Thoracic aorta (tissue), 2 donors: ENCODE measurements around the gene RIPK4. TPM values are rescaled to one million over a fixed set of nuclear protein-coding genes. Genes with fewer than 3 reads are reported as not detected.

Experiments
- ATAC-seq: fragments of 150-250 bp; one replicate; pipeline ENCODE4 v1.8.0; 2017; ENCODE audit warnings: low read depth; ENCODE audit not compliant: insufficient number of reproducible peaks, low FRiP score
- DNase-seq: peaks from one replicate; pipeline ENCODE4 v3.0.0-alpha.2; 2020; ENCODE audit warnings: low spot score
- H3K27ac ChIP-seq, 2 donors: fragments of 200-600 bp; sonication (generic); 1 replicate in 1 of 2; 2 replicates in 1 of 2; pipeline ENCODE4 v1.5.1; 2016; ENCODE audit warnings: mild to moderate bottlenecking in 2 of 2, moderate library complexity in 2 of 2
- H3K27me3 ChIP-seq: fragments of 200-600 bp; sonication (generic); replicated peaks from 2 replicates; pipeline ENCODE4 v1.6.0; 2016; ENCODE audit warnings: mild to moderate bottlenecking; ENCODE audit not compliant: insufficient read depth
- H3K36me3 ChIP-seq: fragments of 200-600 bp; sonication (generic); one replicate; pipeline ENCODE4 v1.5.1; 2016
- H3K4me1 ChIP-seq, 2 donors: fragments of 200-600 bp; sonication (generic); 1 replicate in 1 of 2; 2 replicates in 1 of 2; pipeline versions ENCODE4 v1.5.1 to v1.6.0; 2016; ENCODE audit warnings: low read depth in 2 of 2, mild to moderate bottlenecking in 1 of 2; ENCODE audit not compliant: control insufficient read depth in 1 of 2
- H3K4me3 ChIP-seq: fragments of 200-600 bp; sonication (generic); 2 replicates; pipeline ENCODE4 v1.5.1; 2016; ENCODE audit warnings: mild to moderate bottlenecking
- H3K9me3 ChIP-seq: fragments of 200-600 bp; sonication (generic); 2 replicates; pipeline ENCODE4 v1.5.1; 2016
- total RNA-seq, 2 donors: library from RNA; depleted of rRNA; stranded (reverse); fragments of >200 nt; gene quantifications; one replicate each; pipeline versions ENCODE4 v1.1.0 to v1.2.3, GENCODE V29; 2016
- TF ChIP-seq, protein P1 (sequence below): fragments of 200-600 bp; sonication (generic); IDR thresholded peaks from one replicate; pipeline ENCODE4 v1.5.1; 2019; ENCODE audit warnings: antibody characterized with exemption

Gene RIPK4
- 1 to 10 TPM; 6.3 to 9.2 TPM for total RNA-seq

DNA sequence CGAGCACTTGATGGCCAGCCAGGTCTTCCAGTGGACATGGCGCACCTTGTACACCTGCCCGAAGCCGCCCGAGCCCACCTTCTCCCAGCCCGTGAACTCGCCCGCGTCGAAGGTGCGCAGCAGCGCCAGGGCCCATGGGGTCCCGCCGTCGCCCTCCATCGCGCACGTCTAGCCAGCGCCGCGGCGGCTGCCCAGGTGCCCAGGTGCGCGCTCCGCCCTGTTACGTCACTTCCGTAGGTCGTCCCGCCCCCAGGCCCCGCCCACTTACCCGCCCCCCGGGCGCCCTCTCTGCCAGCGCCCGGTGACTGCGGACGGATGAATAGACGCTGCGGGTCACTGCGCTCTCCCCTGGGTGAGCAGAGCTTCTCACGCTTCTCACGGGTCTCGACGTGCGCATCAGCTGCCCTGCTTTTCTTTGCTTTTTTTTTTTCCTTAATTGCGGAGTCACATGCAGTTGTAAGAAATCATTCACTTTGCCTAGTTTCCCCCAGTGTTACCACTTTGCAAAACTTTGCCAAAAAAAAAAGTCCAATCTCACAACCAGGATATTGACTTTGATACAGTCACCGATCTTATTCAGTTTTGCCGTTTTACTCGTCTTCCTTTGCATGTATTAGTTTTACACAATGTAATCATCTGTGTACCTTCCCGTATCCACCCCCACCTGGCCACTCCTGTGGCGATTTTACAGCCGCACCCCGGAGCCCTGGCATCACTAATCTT is at the start of gene RIPK4:
TSS of gene RIPK4 (minus strand) at position 170 of the 723 bp plus-strand sequence. CDS start at position 159, 11 bp downstream.
- H3K4me1 ChIP-seq, result peaks cover 2 to 35% of the 10 kb centered on the region in 2 donors
- ATAC-seq (peak; percentile 41), DNase-seq (no peak)
- TF ChIP-seq, protein P1, sequence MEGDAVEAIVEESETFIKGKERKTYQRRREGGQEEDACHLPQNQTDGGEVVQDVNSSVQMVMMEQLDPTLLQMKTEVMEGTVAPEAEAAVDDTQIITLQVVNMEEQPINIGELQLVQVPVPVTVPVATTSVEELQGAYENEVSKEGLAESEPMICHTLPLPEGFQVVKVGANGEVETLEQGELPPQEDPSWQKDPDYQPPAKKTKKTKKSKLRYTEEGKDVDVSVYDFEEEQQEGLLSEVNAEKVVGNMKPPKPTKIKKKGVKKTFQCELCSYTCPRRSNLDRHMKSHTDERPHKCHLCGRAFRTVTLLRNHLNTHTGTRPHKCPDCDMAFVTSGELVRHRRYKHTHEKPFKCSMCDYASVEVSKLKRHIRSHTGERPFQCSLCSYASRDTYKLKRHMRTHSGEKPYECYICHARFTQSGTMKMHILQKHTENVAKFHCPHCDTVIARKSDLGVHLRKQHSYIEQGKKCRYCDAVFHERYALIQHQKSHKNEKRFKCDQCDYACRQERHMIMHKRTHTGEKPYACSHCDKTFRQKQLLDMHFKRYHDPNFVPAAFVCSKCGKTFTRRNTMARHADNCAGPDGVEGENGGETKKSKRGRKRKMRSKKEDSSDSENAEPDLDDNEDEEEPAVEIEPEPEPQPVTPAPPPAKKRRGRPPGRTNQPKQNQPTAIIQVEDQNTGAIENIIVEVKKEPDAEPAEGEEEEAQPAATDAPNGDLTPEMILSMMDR, result no peak
- no peaks in the 10 kb centered on the region for H3K36me3 ChIP-seq
- peak within 1 kb of the TSS; percentile 69 for H3K4me3 ChIP-seq
- peak within 1 kb of the TSS; percentile 46 to 75 for H3K27ac ChIP-seq
- H3K27me3 ChIP-seq, result no peaks in the 10 kb centered on the region
- H3K9me3 ChIP-seq, result no peaks in the 10 kb centered on the region

DNA sequence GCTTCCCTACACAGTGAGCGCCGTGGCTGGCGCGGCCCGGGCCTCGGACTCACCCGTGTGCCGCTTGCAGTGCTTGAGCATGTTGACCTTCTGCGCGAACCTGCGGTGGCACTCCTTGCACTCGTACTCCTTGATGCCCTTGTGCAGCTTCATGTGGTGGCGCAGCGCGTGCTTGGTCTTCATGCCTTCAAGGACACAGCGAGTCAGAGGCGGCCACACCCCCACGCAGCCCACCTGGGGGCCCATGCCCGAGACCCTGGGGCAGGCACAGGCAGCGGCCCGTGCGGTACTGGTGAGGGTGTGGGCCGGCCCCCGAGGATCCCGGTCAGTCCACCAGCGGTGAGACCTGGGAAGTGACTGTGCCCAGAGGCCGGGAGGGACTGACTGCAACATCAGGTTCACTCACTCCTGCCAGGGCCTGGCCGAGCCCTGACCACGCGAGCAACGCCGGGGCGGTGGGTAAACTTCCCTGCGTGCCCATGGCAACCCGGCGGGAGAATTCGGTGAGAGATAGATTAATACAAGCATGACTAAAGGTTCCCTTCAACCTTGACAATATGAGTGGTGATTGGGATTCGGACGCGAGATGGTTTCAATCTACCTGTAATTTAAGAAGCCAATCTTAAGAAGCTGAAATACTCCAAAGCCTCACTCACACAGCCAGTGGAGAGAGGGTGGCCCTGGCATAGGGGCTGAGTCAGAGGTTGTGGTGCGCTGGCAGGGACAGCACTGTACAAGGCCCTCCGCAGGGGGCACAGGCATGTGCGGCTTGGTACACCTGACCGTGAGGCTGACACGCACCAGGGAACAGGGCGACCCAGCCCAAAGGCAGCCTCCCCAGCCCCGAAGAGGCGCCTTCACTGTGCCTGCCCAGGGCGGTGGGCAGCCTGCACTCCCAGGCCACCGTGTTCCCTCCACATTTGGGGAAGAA is 49.1 kb upstream of the RIPK4 start:
- Histone ChIP-seq H3K27ac (no peak overlapping the region), H3K36me3 (no peaks in the 10 kb centered on the region), H3K4me1 (peaks cover 4 to 11% of the 10 kb centered on the region in 2 donors), H3K9me3 (no peaks in the 10 kb centered on the region), H3K4me3 (no peak overlapping the region), H3K27me3 (no peaks in the 10 kb centered on the region)
- ATAC-seq (no peak), DNase-seq (no peak)
- TF ChIP-seq, protein P1, result no peak

DNA sequence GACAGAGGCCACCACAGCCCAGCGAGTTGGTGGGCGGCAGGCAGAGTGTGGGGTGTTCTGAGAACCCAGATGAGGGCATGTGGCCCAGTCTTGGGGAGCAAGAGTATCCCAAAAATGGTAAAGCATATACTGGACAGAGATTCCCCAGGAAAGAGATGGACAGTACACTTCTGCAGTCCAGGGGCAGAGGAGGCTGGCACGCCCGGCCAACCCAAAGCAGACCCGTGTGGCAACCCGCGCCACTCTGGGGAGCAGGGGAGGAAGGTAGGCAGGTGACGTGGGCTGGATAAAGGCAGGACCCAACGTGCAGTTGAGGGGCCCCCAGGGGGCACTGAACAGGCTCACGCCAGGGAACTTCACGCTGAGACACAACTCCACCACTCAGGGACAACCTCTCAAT is 46.4 kb upstream of the RIPK4 start:
- Histone ChIP-seq H3K36me3 (peaks cover 3% of the 10 kb centered on the region), H3K4me1 (peaks cover 4 to 11% of the 10 kb centered on the region in 2 donors), H3K4me3 (no peak overlapping the region), H3K9me3 (no peaks in the 10 kb centered on the region), H3K27ac (no peak overlapping the region), H3K27me3 (no peaks in the 10 kb centered on the region)
- ATAC-seq, result no peak
- DNase-seq, result no peak
- TF ChIP-seq, protein P1, result no peak

DNA sequence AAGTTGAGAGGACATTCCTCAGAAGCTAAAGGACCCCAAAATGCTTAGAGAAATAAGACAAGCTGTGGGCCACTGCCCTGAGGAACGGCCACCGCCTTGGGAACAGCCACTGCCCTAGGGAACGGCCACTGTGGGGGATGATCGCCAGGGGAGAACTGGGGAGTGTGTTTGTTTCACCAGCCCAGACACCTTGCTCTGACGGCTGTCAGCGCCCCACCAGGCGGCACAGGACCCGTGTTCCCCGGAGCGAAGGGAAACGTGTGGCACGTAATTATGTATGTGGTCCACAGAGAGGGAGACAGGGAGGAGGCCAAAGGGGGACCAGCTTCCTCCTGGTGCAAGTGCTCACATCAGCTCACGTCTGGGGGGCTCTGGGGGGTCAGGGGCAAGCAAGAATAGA is 45.8 kb upstream of the RIPK4 start:
- Histone ChIP-seq H3K4me1 (peaks cover 4 to 11% of the 10 kb centered on the region in 2 donors), H3K27me3 (no peaks in the 10 kb centered on the region), H3K9me3 (no peaks in the 10 kb centered on the region), H3K36me3 (peaks cover 3% of the 10 kb centered on the region), H3K27ac (no peak overlapping the region), H3K4me3 (no peak overlapping the region)
- DNase-seq (no peak), ATAC-seq (no peak)
- TF ChIP-seq, protein P1, result no peak

DNA sequence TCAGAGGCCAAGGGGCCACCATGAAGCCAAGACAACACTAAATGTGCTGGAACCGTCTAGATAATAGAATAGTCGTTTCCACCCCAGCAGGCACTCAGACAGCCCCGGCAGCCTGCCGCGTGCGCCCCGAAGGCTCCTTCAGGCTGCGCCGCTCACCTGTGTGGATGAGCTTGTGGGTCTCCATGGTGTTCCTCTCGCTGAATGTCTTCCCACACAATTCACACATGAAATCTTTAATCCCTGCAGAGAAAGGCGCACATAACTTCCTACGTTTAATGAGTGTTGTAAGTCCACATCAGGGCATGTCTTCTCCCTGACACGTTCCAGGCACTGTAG is 43.7 kb upstream of the RIPK4 start:
- peaks cover 3% of the 10 kb centered on the region for H3K36me3 ChIP-seq
- H3K9me3 ChIP-seq, result no peaks in the 10 kb centered on the region
- no peak overlapping the region for H3K27ac ChIP-seq
- H3K4me3 ChIP-seq, result no peak overlapping the region
- TF ChIP-seq, protein P1, result no peak
- no peaks in the 10 kb centered on the region for H3K4me1 ChIP-seq
- ATAC-seq (no peak), DNase-seq (no peak)
- H3K27me3 ChIP-seq, result no peaks in the 10 kb centered on the region
